ENCODE results near the gene R3HDM1.

- TF ChIP-seq GATA2 (IDR thresholded peaks at IDR 0.05; ENCODE audit: low read depth, low read length) (no peak), GATA3 (IDR thresholded peaks at IDR 0.05; ENCODE audit: low read depth, low read length) (no peak)
Observed at GRCh38 chr2:135485441-135485840, 45.8 kb upstream of the R3HDM1 start.

Data from SH-SY5Y (cell line).